GM18505 (cell line): ENCODE measurements around the gene CAMK2D.
A peak's percentile ranks its signal among the peaks of the same experiment; 100 is the strongest.

Experiments
- ATAC-seq: cut with Tn5 transposase; IDR thresholded peaks from one replicate; pipeline ENCODE4 v1.9.1; 2021; ENCODE audit not compliant: unreplicated experiment
- POLR2A ChIP-seq: IDR thresholded peaks from 4 replicates; pipeline ENCODE4 v1.6.1; 2011; ENCODE audit warnings: borderline replicate concordance; ENCODE audit not compliant: insufficient read depth, insufficient read length; ENCODE audit errors: extremely low read depth

Gene CAMK2D

GRCh38 chr4:113555868-113556267 is 205.7 kb downstream of the CAMK2D start:
- ATAC-seq: no peak
- no peak for TF ChIP-seq POLR2A

- no peak for ATAC-seq
- no peak for TF ChIP-seq POLR2A
These were observed 208.5 kb downstream of the CAMK2D start for GRCh38 chr4:113553082-113553481.

DNA sequence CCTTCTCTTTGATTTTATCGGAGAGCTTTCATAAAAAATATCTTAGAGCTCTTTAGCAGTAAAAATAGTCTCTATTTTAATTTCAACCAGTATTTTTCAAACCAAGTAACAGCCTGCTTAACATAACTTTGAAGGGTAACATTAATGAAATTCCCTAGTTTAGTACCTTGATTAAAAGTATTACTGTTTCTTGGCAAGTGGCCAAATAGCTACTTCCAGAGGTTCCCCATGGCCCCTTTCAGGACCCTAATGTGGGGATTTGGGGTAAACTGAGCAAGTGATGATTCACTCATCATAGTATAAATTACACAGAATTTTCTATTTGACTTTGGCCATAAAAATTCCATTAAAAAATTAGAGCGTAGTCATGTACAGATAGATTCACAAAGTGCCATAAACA is 211.0 kb downstream of the CAMK2D start:
- TF ChIP-seq POLR2A: no peak

GRCh38 chr4:113548303-113548702 is 213.2 kb downstream of the CAMK2D start:
- ATAC-seq: no peak
- TF ChIP-seq POLR2A: no peak

More for the DNA sequence above, 211.0 kb downstream of the CAMK2D start:
- no peak for ATAC-seq

GRCh38 chr4:113547487-113548042 is 214.0 kb downstream of the CAMK2D start:
- no peak for TF ChIP-seq POLR2A
- ATAC-seq: peak; percentile 99

DNA sequence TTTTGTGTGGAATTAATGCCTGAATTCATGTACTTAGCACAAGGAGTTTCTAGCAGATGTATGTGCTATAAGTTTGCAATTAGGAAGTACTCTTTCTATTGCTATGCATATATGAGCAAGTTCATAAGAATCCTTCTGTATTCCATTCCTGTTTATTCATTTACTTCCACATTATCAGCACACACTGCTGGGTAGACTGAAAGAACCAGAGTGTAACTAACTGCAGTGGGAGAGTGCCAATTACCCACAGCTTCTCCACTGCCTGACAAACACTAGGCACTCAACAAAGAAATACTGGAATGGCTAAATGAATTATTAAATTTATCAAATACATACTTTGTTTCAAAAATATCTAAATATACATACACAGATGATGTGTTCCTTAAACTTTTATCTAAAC is 219.6 kb downstream of the CAMK2D start:
- ATAC-seq: no peak
- no peak for TF ChIP-seq POLR2A

GRCh38 chr4:113540859-113541258 is 220.7 kb downstream of the CAMK2D start:
- TF ChIP-seq POLR2A: no peak
- ATAC-seq: no peak

- ATAC-seq: peak; percentile 83
These were observed 222.1 kb downstream of the CAMK2D start for GRCh38 chr4:113539408-113539807.

DNA sequence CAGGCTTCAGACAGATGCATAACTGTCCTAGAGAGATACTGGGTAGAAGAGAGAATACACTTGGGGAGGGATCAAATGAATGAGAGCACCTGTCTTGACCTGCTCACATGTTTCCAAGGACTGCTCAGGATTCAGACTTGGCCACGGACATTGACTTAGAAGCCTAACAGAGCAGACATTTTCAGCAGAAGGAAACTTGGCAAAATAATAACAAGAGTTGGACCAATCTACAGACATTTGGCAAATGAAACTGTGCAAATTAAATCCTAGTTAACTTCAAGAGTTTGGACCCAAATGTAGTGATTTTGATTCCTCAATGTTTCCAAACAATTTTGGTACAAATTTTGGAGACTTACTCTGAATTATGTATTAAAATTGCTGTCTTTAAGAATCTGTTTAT is 223.9 kb downstream of the CAMK2D start:
- ATAC-seq: no peak

More at GRCh38 chr4:113539408-113539807, 222.1 kb downstream of the CAMK2D start:
- TF ChIP-seq POLR2A: no peak

GRCh38 chr4:113537203-113537602 is 224.3 kb downstream of the CAMK2D start:
- TF ChIP-seq POLR2A: no peak
- ATAC-seq: no peak

More for the DNA sequence above, 223.9 kb downstream of the CAMK2D start:
- TF ChIP-seq POLR2A: no peak

- ATAC-seq: no peak
- no peak for TF ChIP-seq POLR2A
These were observed 226.8 kb downstream of the CAMK2D start for GRCh38 chr4:113534711-113535110.

DNA sequence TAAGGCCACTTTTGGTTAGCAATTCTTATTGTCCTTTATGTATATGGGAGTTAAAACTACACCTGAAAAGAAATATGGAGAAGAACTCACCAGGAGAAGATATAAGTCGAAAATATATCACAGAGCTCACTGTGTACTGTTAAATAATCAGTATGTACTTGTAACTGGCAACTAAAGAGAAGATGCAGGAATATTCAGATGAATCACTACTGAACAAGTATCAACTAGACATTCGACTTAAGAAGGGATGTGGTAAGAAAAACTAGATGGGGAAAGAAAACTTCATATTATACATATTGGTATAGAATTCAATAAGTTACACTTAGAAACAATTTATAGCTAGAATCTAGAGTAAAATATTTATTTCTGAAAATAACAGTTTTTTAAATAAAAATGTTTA is 230.0 kb downstream of the CAMK2D start:
- no peak for TF ChIP-seq POLR2A
- no peak for ATAC-seq

DNA sequence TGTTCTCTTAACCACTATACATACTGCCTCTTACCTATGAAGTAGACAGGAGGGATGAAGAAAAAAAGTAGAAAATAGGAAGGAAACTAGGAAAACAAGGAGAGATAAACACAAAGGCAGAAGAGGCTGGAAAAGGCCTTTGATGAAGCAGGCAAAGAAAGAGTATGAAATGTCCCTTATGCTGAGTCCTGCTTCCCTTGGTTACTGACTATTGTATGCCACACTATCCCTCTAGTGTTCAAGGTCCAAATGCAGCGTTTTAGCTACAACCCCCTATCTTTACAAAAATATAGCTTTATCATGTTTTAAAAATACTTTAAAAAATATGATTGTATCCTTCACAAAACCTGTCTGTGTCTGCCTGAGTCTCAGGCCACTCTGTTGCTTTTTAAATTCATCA is 233.1 kb downstream of the CAMK2D start:
- no peak for ATAC-seq
- TF ChIP-seq POLR2A: no peak

DNA sequence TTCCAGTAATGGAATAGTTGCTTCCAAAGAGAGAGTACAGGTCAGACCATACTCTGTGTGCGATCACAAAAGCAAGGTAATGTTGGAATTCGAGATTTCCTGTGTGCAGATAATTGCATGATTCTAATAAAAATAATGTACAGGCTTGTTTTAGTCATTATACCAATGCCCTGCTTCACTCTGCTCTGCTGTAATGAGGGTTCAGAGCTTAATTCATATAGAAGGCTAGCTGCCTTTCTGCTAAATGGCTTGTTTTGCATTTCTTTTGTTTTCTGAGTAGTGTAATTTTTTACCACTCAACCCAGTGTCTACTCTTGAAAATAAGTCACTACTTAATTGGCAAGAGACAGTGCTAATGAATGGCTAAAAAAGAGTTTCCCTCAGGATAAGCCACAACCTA is 236.0 kb downstream of the CAMK2D start:
- ATAC-seq: no peak
- no peak for TF ChIP-seq POLR2A

DNA sequence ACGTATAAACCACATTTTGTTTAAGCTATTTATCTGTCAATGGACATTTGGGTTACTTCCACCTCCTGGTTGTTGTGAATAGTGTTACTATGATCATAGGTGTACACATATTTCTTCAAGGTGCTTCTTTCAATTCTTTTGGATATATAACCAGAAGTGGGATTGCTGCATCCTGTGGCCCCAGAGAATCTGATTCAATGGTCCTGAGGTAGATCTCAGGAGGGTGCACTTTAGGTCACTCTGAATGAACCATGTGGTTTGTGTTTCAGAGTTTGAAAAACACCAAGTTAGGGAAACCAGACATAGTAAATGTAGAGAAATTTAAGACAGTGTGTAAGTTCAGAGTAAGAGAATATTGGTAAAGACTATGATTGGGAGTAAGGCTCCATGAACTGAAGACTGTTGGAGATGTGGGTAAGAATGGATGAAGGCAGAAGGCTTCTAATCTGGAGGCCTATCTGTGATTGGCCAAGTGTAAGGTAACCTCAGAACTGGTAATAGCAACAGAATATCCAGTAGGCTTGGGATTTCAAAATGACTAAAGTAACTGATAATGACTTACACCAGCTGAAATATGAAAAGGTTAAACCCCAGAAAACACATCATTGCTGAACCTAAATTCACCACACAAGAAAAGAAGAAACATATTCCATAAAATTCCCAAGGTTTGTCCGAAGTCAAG is 236.9 kb downstream of the CAMK2D start:
- TF ChIP-seq POLR2A: no peak
- peak; percentile 32 for ATAC-seq

DNA sequence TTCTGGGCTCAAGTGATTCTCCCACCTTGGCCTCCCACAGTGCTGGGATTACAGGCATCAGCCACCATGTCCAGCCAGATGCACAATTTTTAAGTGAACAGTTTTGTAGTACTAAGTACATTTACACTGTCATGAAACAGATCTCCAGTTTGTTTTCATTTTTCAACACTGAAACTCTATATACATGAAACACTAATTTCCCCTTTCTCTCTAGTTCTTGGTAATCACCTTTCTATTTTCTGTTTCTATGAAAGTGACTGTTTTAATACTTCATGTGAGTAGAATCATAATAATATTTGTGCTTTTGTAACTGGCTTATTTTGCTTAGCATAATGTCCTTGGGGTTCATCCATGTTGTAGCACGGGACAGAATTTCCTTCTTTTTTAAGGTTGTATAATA is 237.4 kb downstream of the CAMK2D start:
- ATAC-seq: peak; percentile 88
- TF ChIP-seq POLR2A: no peak

DNA sequence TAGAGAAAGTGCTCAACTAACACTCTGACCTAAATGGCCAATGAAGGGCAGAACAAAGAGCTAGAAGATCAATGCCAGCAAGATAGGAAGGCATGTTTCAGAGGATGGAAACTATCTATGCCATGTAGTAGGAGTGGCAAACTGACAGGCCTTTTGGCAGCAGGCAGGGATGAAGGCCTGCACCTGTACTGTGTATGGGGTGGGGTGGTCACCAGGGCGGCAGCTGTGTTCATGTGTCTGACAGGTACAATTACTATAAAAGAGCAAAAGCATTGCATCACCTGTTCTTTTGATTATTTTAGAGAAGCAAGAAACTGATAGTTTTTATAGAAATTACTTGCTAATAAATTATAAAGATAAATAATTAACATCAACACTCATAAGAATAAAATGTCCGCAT is 239.1 kb downstream of the CAMK2D start:
- no peak for ATAC-seq
- no peak for TF ChIP-seq POLR2A
